SK-MEL-5 (cell line): ENCODE results near the gene SLC34A1. TPM values are rescaled to one million over a fixed set of nuclear protein-coding genes. Genes with fewer than 3 reads are reported as not detected.
A peak's percentile ranks its signal among the peaks of the same experiment; 100 is the strongest.
"Not testable (repeated sequence)": the region's sequence is repeated elsewhere in the genome, so short reads cannot be mapped to it uniquely, and the experiment has no call there.

Source experiments
- DNase-seq: peaks from one replicate; pipeline ENCODE4 v3.0.0-alpha.2; 2016; ENCODE audit warnings: low read depth, low spot score
- in situ Hi-C: cut with HindIII; loops from 2 replicates; pipeline ENCODE4 v1.10.0; 2016; ENCODE audit warnings: low sequenced_read_pairs, high pct_unique_total_duplicates, low pct_unique_long_range_greater_than_20kb
- polyA plus RNA-seq, 2 experiments: library from polyadenylated mRNA; depleted of rRNA; stranded (reverse); fragments of >200 nt; gene quantifications; 2 replicates each; pipeline ENCODE4 v1.2.3, GENCODE V29; 2015
- total RNA-seq: library from RNA; depleted of rRNA; stranded (reverse); fragments of >200 nt; shearing (Covaris generic); gene quantifications from 2 replicates; pipeline ENCODE4 v1.2.3, GENCODE V29; 2014; rRNA removed

The SLC34A1 gene, protein sequence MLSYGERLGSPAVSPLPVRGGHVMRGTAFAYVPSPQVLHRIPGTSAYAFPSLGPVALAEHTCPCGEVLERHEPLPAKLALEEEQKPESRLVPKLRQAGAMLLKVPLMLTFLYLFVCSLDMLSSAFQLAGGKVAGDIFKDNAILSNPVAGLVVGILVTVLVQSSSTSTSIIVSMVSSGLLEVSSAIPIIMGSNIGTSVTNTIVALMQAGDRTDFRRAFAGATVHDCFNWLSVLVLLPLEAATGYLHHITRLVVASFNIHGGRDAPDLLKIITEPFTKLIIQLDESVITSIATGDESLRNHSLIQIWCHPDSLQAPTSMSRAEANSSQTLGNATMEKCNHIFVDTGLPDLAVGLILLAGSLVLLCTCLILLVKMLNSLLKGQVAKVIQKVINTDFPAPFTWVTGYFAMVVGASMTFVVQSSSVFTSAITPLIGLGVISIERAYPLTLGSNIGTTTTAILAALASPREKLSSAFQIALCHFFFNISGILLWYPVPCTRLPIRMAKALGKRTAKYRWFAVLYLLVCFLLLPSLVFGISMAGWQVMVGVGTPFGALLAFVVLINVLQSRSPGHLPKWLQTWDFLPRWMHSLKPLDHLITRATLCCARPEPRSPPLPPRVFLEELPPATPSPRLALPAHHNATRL
- 0.16 and 0.19 TPM in 2 replicates for total RNA-seq
- polyA plus RNA-seq (2015; cell fraction: cytosol; rRNA removed): 0.06 and 0.12 TPM in 2 replicates
- polyA plus RNA-seq (2015; cell fraction: nucleus; rRNA removed): 0.08 and 0.41 TPM in 2 replicates

- in situ Hi-C loops: no loop called here
- DNase-seq: no peak
Measured at GRCh38 chr5:177384134-177384533, at the start of gene SLC34A1. TSS of gene SLC34A1 (plus strand) at chr5:177384434. CDS start at chr5:177385742, 1,308 bp downstream.

- DNase-seq: no peak
- in situ Hi-C loops: no loop called here
Measured at GRCh38 chr5:177334781-177335700, 49.2 kb upstream of the SLC34A1 start.

GRCh38 chr5:177335701-177336065 lies 48.6 kb upstream of the SLC34A1 start:
- in situ Hi-C loops: no loop called here
- no peak for DNase-seq

GRCh38 chr5:177336112-177336511 lies 48.1 kb upstream of the SLC34A1 start:
- DNase-seq: peak; percentile 73
- in situ Hi-C loops: no loop called here

DNA sequence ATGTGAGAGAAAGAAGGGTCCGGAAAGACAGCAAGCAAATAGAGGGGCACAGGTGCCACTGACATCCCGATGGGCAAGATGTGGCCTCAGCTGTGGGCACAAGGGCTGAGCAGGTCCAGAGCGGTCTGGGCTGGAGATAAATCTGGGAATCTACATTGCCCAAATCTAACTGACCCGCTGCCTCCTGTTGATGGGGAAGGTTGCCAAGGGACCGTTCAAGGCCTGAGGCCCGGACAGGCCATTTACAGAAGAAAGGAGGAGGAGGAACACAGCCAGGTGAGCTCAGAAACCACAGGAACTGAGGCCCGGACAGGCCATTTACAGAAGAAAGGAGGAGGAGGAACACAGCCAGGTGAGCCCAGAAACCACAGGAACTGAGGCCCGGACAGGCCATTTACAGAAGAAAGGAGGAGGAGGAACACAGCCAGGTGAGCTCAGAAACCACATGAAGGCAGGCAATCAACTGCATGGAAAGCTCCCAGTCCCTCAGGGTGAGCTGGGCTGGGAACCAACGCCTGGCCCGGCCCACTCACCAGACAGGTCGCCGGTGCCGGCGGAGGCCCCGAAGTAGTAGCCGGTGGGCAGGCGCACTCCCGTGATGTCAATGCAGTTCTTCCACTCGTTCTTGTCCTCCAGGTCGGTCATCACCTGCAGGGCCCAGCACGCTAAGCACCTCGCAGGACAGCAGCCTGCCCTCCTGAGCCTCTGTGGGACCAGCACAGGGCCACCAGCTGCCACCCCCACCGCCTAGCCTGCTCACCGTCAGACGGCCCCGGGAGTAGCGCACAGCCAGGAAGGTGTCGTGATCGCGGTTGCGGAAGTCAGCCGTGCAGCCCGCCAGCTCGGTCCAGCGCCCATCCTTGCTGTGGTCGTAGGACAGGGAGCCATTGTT lies 47.4 kb upstream of the SLC34A1 start:
- no peak for DNase-seq
- in situ Hi-C loops: no loop called here

- in situ Hi-C loops: no loop called here
- no peak for DNase-seq
Measured at GRCh38 chr5:177338251-177339106, 45.8 kb upstream of the SLC34A1 start.

DNA sequence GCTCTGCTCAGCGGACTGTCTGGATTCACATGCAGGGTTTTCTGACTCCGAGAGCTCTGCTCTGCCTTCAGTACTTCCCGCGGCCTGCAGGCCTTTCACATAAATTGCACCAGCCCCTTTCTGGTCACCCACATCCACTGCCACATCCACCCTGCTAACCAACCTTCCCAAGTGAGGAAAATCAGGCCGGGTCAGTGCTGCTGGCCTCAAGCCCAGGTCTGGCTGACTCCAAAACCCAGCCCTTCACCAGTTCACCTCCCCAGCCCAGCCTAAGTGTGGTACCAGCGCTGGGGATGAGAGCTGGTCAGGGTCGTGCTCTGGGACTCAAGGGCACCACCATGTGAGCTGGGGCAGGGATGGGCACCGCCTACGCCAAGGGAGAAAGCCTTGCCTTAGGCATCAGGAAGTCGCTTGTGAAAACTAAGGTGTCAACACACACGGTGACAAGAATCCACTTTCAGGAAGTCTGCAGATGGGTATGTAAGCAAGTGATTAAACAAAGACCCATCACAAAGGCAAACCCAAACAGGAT lies 45.1 kb upstream of the SLC34A1 start:
- DNase-seq: no peak
- in situ Hi-C loops: no loop called here

- DNase-seq, in situ Hi-C loops: not testable (repeated sequence)
Measured at GRCh38 chr5:177343000-177343399, 41.2 kb upstream of the SLC34A1 start.

DNA sequence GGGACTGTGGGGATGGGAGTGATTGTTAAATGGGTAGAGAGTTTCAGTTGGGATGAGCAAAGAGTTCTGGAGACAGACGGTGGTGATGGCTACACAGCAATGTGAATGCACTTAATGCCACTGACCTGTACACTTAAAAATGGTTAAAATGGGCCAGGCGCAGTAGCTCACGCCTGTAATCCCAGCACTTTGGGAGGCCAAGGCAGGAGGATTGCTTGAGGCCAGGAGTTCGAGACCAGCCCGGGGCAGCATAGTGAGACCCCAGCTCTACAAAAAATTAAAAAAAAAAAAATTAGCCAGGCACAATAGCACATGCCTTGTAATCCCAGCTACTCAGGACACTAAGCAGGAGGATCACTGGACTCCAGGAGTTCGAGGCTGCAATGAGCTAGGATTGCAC lies 40.5 kb upstream of the SLC34A1 start:
- in situ Hi-C loops: no loop called here
- DNase-seq: no peak

- DNase-seq: no peak
- in situ Hi-C loops: no loop called here
Measured at GRCh38 chr5:177344891-177345290, 39.3 kb upstream of the SLC34A1 start.

DNA sequence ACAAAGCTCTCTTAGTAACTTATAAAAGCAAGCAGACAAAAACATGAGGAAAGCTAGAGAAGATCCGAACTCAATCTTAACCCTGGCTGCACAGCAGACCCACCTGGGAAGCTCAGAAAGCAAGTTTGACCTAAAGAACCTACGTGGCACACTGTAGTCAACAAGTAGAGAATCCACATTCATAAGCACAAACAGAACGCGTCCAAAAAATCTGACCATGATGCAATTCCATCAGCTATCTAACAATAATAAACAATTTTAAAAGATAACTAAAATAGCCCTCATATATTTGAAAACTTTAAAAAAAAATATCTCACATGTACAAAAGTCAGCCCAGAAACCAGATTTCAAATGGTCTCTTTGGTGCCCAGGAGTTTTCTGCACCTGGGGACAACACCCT lies 37.4 kb upstream of the SLC34A1 start:
- in situ Hi-C loops: no loop called here
- DNase-seq: no peak

DNA sequence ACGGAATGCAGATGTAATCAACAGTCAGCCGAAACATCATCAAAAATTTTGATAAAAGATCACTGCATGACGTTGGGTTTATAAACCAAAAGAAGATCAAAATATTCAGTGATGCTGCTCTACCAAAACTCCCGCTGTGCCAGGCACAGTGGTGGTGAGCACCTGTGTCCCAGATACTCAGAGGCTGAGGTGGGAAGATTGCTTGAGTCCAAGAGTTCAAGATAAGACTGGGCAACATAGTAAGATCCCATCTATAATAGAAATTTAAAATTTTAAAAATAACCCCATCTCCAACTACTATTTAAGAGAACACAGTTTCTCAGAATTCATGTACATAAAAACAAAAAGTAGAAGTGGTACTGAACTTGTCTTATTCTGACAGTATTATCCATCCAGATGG lies 36.5 kb upstream of the SLC34A1 start:
- in situ Hi-C loops: no loop called here
- no peak for DNase-seq

DNA sequence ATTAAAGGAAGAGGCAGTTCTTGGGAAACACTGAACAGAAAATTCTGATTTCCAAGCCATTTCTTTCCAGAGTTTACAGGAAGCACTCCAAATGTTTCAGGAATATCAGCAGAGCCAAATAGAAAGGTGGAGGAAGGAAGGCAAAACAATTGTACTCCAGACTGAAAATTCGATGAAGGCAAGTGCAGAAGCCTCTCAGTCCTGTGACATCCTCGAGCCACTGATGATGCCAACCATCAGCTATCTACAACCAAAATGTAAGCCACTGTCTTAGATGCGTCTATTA lies 34.9 kb upstream of the SLC34A1 start:
- in situ Hi-C loops: no loop called here
- DNase-seq: no peak

DNA sequence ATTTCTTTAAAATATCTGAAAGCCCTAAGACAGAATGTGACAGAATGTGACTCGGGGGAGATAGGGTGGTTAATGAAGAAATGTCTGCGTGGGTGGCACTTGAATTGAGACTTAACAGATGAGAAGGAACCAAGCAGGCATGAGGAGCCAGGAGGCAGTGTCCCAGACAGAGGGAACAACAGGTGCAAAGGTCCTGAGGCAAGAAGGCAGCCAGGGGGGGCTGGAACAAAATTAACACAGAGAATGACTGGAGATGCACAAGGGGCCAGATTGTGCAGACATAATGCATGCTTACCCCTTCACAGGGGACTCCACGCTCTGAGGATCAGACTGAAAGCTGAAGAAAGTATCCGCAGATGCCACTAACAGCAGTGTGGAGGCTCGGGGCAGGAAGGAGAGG lies 34.5 kb upstream of the SLC34A1 start:
- in situ Hi-C loops: no loop called here

GRCh38 chr5:177350776-177351391 lies 33.4 kb upstream of the SLC34A1 start:
- in situ Hi-C loops: no loop called here
- no peak for DNase-seq

More for the DNA sequence above, 34.5 kb upstream of the SLC34A1 start:
- no peak for DNase-seq
